Measurements from ENCODE around the gene ATRX.
"Not testable (repeated sequence)": the region's sequence is repeated elsewhere in the genome, so short reads cannot be mapped to it uniquely, and the experiment has no call there.

The ATRX gene

GRCh38 chrX:77694491-77694890 lies 91.5 kb downstream of the ATRX start:
- no peak overlapping the region for H2BK120ac ChIP-seq (ENCODE audit: low read depth, low read length)
- no peak overlapping the region for H2BK5ac ChIP-seq (ENCODE audit: low read length)
- H2AK5ac ChIP-seq (ENCODE audit: low read length) = no peak overlapping the region
- H3K18ac ChIP-seq (ENCODE audit: low read length) = no peak overlapping the region
- H3K4ac ChIP-seq (ENCODE audit: low read depth, low read length) = no peak overlapping the region
- H3K56ac ChIP-seq (ENCODE audit: low read length) = no peak overlapping the region
- DNase-seq = no peak
- H4K8ac ChIP-seq (ENCODE audit: low read depth, low read length) = no peak overlapping the region
- no peaks in the 10 kb centered on the region for H3K36me3 ChIP-seq (ENCODE audit: control insufficient read depth, insufficient read depth, low read length)
- H3K27me3 ChIP-seq (ENCODE audit: insufficient read depth, low read length, poor library complexity) = no peaks in the 10 kb centered on the region
- H3K79me1 ChIP-seq (ENCODE audit: low read length) = no peaks in the 10 kb centered on the region
- H3K23ac ChIP-seq (ENCODE audit: low read length) = no peak overlapping the region
- H3K4me1 ChIP-seq (ENCODE audit: control insufficient read depth, low read depth, low read length) = no peaks in the 10 kb centered on the region
- H3K4me2 ChIP-seq (ENCODE audit: low read length) = no peak overlapping the region
- H3K27ac ChIP-seq (ENCODE audit: low read depth, low read length) = no peak overlapping the region
- no peaks in the 10 kb centered on the region for H3K79me2 ChIP-seq (ENCODE audit: control insufficient read depth, insufficient read depth, low read length)
- H4K5ac ChIP-seq (ENCODE audit: low read length) = no peak overlapping the region
- H3K4me3 ChIP-seq (ENCODE audit: low read length) = no peak overlapping the region
- no peak overlapping the region for H3K9ac ChIP-seq (ENCODE audit: low read length)
- H2BK15ac ChIP-seq (replicated peaks; ENCODE audit: low read depth) = no peak overlapping the region

DNA sequence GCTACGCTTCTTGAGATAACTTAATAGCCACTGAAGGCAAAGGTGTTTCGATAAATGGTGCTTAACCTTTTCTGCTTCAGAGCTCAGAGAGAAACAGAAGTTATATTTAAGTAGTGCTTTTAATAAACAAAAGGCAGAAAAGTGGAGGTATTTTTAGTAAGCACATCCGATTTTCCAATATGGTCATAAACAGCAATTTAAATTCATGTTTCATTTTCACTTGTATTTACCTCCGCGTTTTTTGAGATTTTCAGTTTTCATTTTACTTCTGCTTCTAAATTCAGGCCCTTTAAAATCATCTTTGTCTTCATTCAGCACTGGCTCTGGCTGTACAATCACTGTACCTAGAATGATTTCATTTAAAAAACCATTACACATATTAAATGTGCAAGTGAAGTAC lies 92.4 kb downstream of the ATRX start:
- Histone ChIP-seq H3K36me3 (ENCODE audit: control insufficient read depth, insufficient read depth, low read length) (no peaks in the 10 kb centered on the region), H2BK120ac (ENCODE audit: low read depth, low read length) (no peak overlapping the region), H4K8ac (ENCODE audit: low read depth, low read length) (no peak overlapping the region), H3K56ac (ENCODE audit: low read length) (no peak overlapping the region), H3K27ac (ENCODE audit: low read depth, low read length) (no peak overlapping the region), H3K4me1 (ENCODE audit: control insufficient read depth, low read depth, low read length) (no peaks in the 10 kb centered on the region), H3K18ac (ENCODE audit: low read length) (no peak overlapping the region), H3K9ac (ENCODE audit: low read length) (no peak overlapping the region), H3K79me2 (ENCODE audit: control insufficient read depth, insufficient read depth, low read length) (no peaks in the 10 kb centered on the region), H2AK5ac (ENCODE audit: low read length) (no peak overlapping the region), H3K23ac (ENCODE audit: low read length) (no peak overlapping the region), H3K4me3 (ENCODE audit: low read length) (no peak overlapping the region), H3K4me2 (ENCODE audit: low read length) (no peak overlapping the region), H2BK15ac (replicated peaks; ENCODE audit: low read depth) (no peak overlapping the region), H3K27me3 (ENCODE audit: insufficient read depth, low read length, poor library complexity) (no peaks in the 10 kb centered on the region), H2BK5ac (ENCODE audit: low read length) (no peak overlapping the region), H3K4ac (ENCODE audit: low read depth, low read length) (no peak overlapping the region), H3K79me1 (ENCODE audit: low read length) (no peaks in the 10 kb centered on the region), H4K5ac (ENCODE audit: low read length) (no peak overlapping the region)
- WGBS (ENCODE audit: extremely low coverage, insufficient coverage, low lambda C conversion rate) = no CpG with 5 or more reads among the region's 5 CpGs
- no peak for DNase-seq

DNA sequence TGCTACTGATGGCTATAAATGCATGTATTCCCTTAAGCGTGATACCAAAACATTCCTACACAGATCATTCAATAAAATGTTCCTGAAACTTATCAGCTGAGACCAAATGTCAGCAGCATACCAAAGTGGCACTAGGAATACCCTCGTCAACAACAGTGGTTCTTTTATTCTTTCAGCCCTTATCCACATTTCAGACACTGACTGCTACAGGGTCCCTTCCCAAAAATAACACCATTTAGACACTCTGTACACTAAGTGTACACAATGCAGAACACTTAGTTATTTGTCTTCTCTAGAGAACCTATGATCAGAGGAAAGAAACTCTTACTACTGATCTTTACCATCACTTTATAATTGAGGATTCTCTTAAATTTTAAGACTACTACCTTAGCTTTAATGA lies 94.1 kb downstream of the ATRX start:
- no peak overlapping the region for H3K4me3 ChIP-seq (ENCODE audit: low read length)
- no peak overlapping the region for H3K9ac ChIP-seq (ENCODE audit: low read length)
- H3K23ac ChIP-seq (ENCODE audit: low read length) = no peak overlapping the region
- no peak overlapping the region for H3K4me2 ChIP-seq (ENCODE audit: low read length)
- DNase-seq = no peak
- H3K56ac ChIP-seq (ENCODE audit: low read length) = no peak overlapping the region
- H4K8ac ChIP-seq (ENCODE audit: low read depth, low read length) = no peak overlapping the region
- no peak overlapping the region for H2BK120ac ChIP-seq (ENCODE audit: low read depth, low read length)
- no peaks in the 10 kb centered on the region for H3K79me1 ChIP-seq (ENCODE audit: low read length)
- H2BK5ac ChIP-seq (ENCODE audit: low read length) = no peak overlapping the region
- H3K27me3 ChIP-seq (ENCODE audit: insufficient read depth, low read length, poor library complexity) = no peaks in the 10 kb centered on the region
- no peaks in the 10 kb centered on the region for H3K36me3 ChIP-seq (ENCODE audit: control insufficient read depth, insufficient read depth, low read length)
- no peak overlapping the region for H3K18ac ChIP-seq (ENCODE audit: low read length)
- H3K4me1 ChIP-seq (ENCODE audit: control insufficient read depth, low read depth, low read length) = no peaks in the 10 kb centered on the region
- no peak overlapping the region for H3K4ac ChIP-seq (ENCODE audit: low read depth, low read length)
- no peak overlapping the region for H2BK15ac ChIP-seq (replicated peaks; ENCODE audit: low read depth)
- no peak overlapping the region for H2AK5ac ChIP-seq (ENCODE audit: low read length)
- H4K5ac ChIP-seq (ENCODE audit: low read length) = no peak overlapping the region
- H3K27ac ChIP-seq (ENCODE audit: low read depth, low read length) = no peak overlapping the region
- no peaks in the 10 kb centered on the region for H3K79me2 ChIP-seq (ENCODE audit: control insufficient read depth, insufficient read depth, low read length)
- whole genome bisulfite sequencing (ENCODE audit: extremely low coverage, insufficient coverage, low lambda C conversion rate) = no CpG with 5 or more reads among the region's 2 CpGs

- Histone ChIP-seq H3K27ac (ENCODE audit: low read depth, low read length) (no peak overlapping the region), H3K27me3 (ENCODE audit: insufficient read depth, low read length, poor library complexity) (no peaks in the 10 kb centered on the region), H2BK5ac (ENCODE audit: low read length) (no peak overlapping the region), H3K79me2 (ENCODE audit: control insufficient read depth, insufficient read depth, low read length) (no peaks in the 10 kb centered on the region), H4K8ac (ENCODE audit: low read depth, low read length) (no peak overlapping the region), H3K9ac (ENCODE audit: low read length) (no peak overlapping the region), H3K4ac (ENCODE audit: low read depth, low read length) (no peak overlapping the region), H3K79me1 (ENCODE audit: low read length) (no peaks in the 10 kb centered on the region), H3K4me1 (ENCODE audit: control insufficient read depth, low read depth, low read length) (no peaks in the 10 kb centered on the region), H3K36me3 (ENCODE audit: control insufficient read depth, insufficient read depth, low read length) (no peaks in the 10 kb centered on the region), H2BK120ac (ENCODE audit: low read depth, low read length) (no peak overlapping the region), H3K56ac (ENCODE audit: low read length) (no peak overlapping the region), H3K23ac (ENCODE audit: low read length) (no peak overlapping the region), H2AK5ac (ENCODE audit: low read length) (no peak overlapping the region), H4K5ac (ENCODE audit: low read length) (no peak overlapping the region), H3K4me2 (ENCODE audit: low read length) (no peak overlapping the region), H3K4me3 (ENCODE audit: low read length) (no peak overlapping the region), H3K18ac (ENCODE audit: low read length) (no peak overlapping the region), H2BK15ac (replicated peaks; ENCODE audit: low read depth) (no peak overlapping the region)
- no CpG with 5 or more reads among the region's 1 CpG for WGBS (ENCODE audit: extremely low coverage, insufficient coverage, low lambda C conversion rate)
- no peak for DNase-seq
Measured at GRCh38 chrX:77689376-77689775, 96.6 kb downstream of the ATRX start.

- not testable (repeated sequence) for H3K79me2 ChIP-seq (ENCODE audit: control insufficient read depth, insufficient read depth, low read length); H3K4me1 ChIP-seq (ENCODE audit: control insufficient read depth, low read depth, low read length); DNase-seq; H3K27ac ChIP-seq (ENCODE audit: low read depth, low read length); H2BK15ac ChIP-seq (replicated peaks; ENCODE audit: low read depth); H2AK5ac ChIP-seq (ENCODE audit: low read length); H3K56ac ChIP-seq (ENCODE audit: low read length); H3K4me2 ChIP-seq (ENCODE audit: low read length); H2BK120ac ChIP-seq (ENCODE audit: low read depth, low read length); H3K36me3 ChIP-seq (ENCODE audit: control insufficient read depth, insufficient read depth, low read length); H3K4ac ChIP-seq (ENCODE audit: low read depth, low read length); H3K18ac ChIP-seq (ENCODE audit: low read length); H3K4me3 ChIP-seq (ENCODE audit: low read length); H3K79me1 ChIP-seq (ENCODE audit: low read length); H3K23ac ChIP-seq (ENCODE audit: low read length); H4K5ac ChIP-seq (ENCODE audit: low read length); H3K27me3 ChIP-seq (ENCODE audit: insufficient read depth, low read length, poor library complexity); H2BK5ac ChIP-seq (ENCODE audit: low read length); H4K8ac ChIP-seq (ENCODE audit: low read depth, low read length); H3K9ac ChIP-seq (ENCODE audit: low read length)
- no CpG with 5 or more reads among the region's 1 CpG for WGBS (ENCODE audit: extremely low coverage, insufficient coverage, low lambda C conversion rate)
Measured at GRCh38 chrX:77685683-77686082, 100.3 kb downstream of the ATRX start.

GRCh38 chrX:77679144-77679543 lies 106.9 kb downstream of the ATRX start:
- H4K5ac ChIP-seq (ENCODE audit: low read length) = no peak overlapping the region
- H2BK120ac ChIP-seq (ENCODE audit: low read depth, low read length) = no peak overlapping the region
- H2AK5ac ChIP-seq (ENCODE audit: low read length) = no peak overlapping the region
- H3K4ac ChIP-seq (ENCODE audit: low read depth, low read length) = no peak overlapping the region
- H4K8ac ChIP-seq (ENCODE audit: low read depth, low read length) = no peak overlapping the region
- H2BK15ac ChIP-seq (replicated peaks; ENCODE audit: low read depth) = no peak overlapping the region
- H3K27me3 ChIP-seq (ENCODE audit: insufficient read depth, low read length, poor library complexity) = no peaks in the 10 kb centered on the region
- no peaks in the 10 kb centered on the region for H3K4me1 ChIP-seq (ENCODE audit: control insufficient read depth, low read depth, low read length)
- no CpG with 5 or more reads among the region's 1 CpG for WGBS (ENCODE audit: extremely low coverage, insufficient coverage, low lambda C conversion rate)
- no peak overlapping the region for H3K27ac ChIP-seq (ENCODE audit: low read depth, low read length)
- no peaks in the 10 kb centered on the region for H3K79me1 ChIP-seq (ENCODE audit: low read length)
- no peak overlapping the region for H3K4me3 ChIP-seq (ENCODE audit: low read length)
- no peak overlapping the region for H3K23ac ChIP-seq (ENCODE audit: low read length)
- H3K9ac ChIP-seq (ENCODE audit: low read length) = no peak overlapping the region
- no peak overlapping the region for H3K18ac ChIP-seq (ENCODE audit: low read length)
- H2BK5ac ChIP-seq (ENCODE audit: low read length) = no peak overlapping the region
- H3K56ac ChIP-seq (ENCODE audit: low read length) = no peak overlapping the region
- no peak overlapping the region for H3K4me2 ChIP-seq (ENCODE audit: low read length)
- DNase-seq = no peak
- no peaks in the 10 kb centered on the region for H3K79me2 ChIP-seq (ENCODE audit: control insufficient read depth, insufficient read depth, low read length)
- no peaks in the 10 kb centered on the region for H3K36me3 ChIP-seq (ENCODE audit: control insufficient read depth, insufficient read depth, low read length)

Data from mesendoderm (in vitro differentiated cells).